ENCODE results near the gene PPP1R26. TPM values are rescaled to one million over a fixed set of nuclear protein-coding genes. Genes with fewer than 3 reads are reported as not detected.

PPP1R26 gene
- total and polyA plus RNA-seq, 2 of the 13 experiments (the other 11 are each of a cell fraction or from before 2014, with no cell fraction given), result 8.6 to 11.6 TPM

DNA sequence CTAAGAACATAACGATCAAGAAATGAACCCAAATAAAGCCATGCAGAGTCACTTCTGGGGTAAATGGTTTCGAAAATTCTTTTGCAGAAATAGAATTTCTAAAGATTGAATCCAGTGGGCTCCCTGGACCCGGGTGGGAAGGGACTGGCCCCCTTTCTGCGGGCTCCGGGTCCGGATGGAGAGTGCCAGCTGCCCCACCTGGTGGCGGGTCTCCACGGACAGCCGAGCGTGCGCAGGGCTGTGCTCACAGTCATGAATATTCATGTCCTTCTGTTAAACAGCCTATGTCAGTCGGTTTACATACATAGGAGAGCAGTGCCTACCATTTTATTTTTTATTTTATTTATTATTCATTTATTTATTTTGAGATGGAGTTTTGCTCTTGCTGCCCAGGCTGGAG, 4.7 kb upstream of the PPP1R26 start (continued):
- TF ChIP-seq, protein P1, sequence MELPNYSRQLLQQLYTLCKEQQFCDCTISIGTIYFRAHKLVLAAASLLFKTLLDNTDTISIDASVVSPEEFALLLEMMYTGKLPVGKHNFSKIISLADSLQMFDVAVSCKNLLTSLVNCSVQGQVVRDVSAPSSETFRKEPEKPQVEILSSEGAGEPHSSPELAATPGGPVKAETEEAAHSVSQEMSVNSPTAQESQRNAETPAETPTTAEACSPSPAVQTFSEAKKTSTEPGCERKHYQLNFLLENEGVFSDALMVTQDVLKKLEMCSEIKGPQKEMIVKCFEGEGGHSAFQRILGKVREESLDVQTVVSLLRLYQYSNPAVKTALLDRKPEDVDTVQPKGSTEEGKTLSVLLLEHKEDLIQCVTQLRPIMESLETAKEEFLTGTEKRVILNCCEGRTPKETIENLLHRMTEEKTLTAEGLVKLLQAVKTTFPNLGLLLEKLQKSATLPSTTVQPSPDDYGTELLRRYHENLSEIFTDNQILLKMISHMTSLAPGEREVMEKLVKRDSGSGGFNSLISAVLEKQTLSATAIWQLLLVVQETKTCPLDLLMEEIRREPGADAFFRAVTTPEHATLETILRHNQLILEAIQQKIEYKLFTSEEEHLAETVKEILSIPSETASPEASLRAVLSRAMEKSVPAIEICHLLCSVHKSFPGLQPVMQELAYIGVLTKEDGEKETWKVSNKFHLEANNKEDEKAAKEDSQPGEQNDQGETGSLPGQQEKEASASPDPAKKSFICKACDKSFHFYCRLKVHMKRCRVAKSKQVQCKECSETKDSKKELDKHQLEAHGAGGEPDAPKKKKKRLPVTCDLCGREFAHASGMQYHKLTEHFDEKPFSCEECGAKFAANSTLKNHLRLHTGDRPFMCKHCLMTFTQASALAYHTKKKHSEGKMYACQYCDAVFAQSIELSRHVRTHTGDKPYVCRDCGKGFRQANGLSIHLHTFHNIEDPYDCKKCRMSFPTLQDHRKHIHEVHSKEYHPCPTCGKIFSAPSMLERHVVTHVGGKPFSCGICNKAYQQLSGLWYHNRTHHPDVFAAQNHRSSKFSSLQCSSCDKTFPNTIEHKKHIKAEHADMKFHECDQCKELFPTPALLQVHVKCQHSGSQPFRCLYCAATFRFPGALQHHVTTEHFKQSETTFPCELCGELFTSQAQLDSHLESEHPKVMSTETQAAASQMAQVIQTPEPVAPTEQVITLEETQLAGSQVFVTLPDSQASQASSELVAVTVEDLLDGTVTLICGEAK (IDR thresholded peaks at IDR 0.05), result no peak
- TF ChIP-seq, protein P1 (CRISPR knock-in tag; IDR thresholded peaks at IDR 0.05), result no peak

DNA sequence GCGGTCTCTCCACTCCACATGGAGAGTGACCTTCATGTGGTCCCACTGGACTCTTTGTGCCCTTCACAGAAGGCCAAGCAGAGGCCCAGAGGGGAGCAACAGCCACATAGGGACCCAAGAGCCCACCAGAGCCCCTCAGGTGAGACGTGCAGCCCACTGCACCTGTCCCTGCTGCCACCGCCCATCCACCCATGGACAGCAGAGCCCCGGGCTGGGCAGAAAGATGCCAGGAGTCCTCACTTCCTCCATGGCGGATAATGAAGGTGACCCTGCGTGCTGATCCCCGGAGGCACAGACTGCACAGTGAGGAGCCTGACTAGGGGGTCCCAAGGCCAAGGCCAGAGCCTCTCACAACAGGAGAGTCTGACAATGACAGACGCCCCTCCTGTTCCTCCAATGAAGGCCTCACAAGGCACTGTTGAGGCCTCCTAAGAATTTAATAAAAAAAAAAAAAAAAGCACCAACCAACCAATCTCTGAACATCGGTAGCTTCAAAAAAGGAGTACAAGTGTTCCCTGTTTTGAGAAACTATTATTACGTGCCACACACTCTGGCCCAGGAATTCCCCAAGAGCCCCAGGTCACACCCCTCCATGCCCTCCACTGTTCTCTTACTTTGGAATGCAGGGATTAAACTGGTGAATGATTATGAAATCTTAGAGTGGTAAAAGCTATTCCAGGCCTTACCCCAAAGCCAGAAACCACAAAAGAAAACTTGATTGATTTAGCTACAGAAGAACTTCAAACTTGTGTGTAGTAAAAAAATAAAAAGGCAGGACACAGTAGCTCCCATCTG, 2.8 kb upstream of the PPP1R26 start:
- H3K27me3 ChIP-seq (ENCODE audit: control insufficient read depth in 1 of 2, insufficient read depth in 2 of 2, low read length in 2 of 2), result no peaks in the 10 kb centered on the region; a peak in 1 of 5 replicates
- in situ Hi-C loops (cut with HindIII; ENCODE audit: extremely low pct_ligation_motif_present, low pct_unique_long_range_greater_than_20kb) (no loop called here), intact Hi-C loops (cut with micrococcal nuclease; ENCODE audit: unreplicated experiment) (no loop called here)
- peaks cover 11% of the 10 kb centered on the region for H3K79me2 ChIP-seq (ENCODE audit: insufficient read depth, low read length)
- no peak overlapping the region; the same call in 1 of the 2 replicates for H3K4me2 ChIP-seq (ENCODE audit: low read depth, low read length)
- ChIA-PET CTCF (ENCODE audit: low intra/inter-chr PET ratio, low total read pairs) (no interaction called here), POLR2A (no interaction called here)
- H3K4me1 ChIP-seq (ENCODE audit: insufficient read depth, low read length), result peaks cover 45% of the 10 kb centered on the region
- H3K36me3 ChIP-seq (replicated peaks in 1 of 2; ENCODE audit: control insufficient read depth in 1 of 2, insufficient read depth in 2 of 2, low read length in 2 of 2), result no peaks in the 10 kb centered on the region
- TF ChIP-seq HNF4A (CRISPR knock-in tag; IDR thresholded peaks at IDR 0.05), result 0 out of 2 replicates have a peak, but pooled peaks have one; percentile 11
- TF ChIP-seq POLR2A (IDR thresholded peaks at IDR 0.05; ENCODE audit: insufficient read depth in 1 of 2, low read depth in 2 of 2, low read length in 2 of 2), result no peak
- H3K9me3 ChIP-seq (ENCODE audit: low read length), result no peaks in the 10 kb centered on the region
- WGBS (ENCODE audit: low lambda C conversion rate), result 72% methylated on average over 9 of the region's 10 CpGs
- ATAC-seq (no peak), DNase-seq (ENCODE audit: low spot score) (peak; percentile 17), FAIRE-seq (no peak)
- peaks cover 4% of the 10 kb centered on the region for H4K20me1 ChIP-seq (ENCODE audit: insufficient read depth, low read length)
- no peak overlapping the region for H3K9ac ChIP-seq (ENCODE audit: insufficient read depth, low read depth, low read length)
- no peak overlapping the region for H3K4me3 ChIP-seq (replicated peaks in 1 of 3; ENCODE audit: insufficient read depth in 1 of 3, low read depth in 2 of 3, low read length in 3 of 3)
- no peak overlapping the region for H3K27ac ChIP-seq (ENCODE audit: extremely low read length, insufficient read depth, low read length)
- H2AFZ ChIP-seq (ENCODE audit: low read length), result no peak overlapping the region
- no TSS peak for BruUV-seq (replicated peaks)

Data from HepG2 (cell line).